Measurements from ENCODE around the gene RGL1. TPM values are rescaled to one million over a fixed set of nuclear protein-coding genes. Genes with fewer than 3 reads are reported as not detected.

RGL1 gene
- total RNA-seq, 1 experiment from 2014 or later: 0.92 TPM

DNA sequence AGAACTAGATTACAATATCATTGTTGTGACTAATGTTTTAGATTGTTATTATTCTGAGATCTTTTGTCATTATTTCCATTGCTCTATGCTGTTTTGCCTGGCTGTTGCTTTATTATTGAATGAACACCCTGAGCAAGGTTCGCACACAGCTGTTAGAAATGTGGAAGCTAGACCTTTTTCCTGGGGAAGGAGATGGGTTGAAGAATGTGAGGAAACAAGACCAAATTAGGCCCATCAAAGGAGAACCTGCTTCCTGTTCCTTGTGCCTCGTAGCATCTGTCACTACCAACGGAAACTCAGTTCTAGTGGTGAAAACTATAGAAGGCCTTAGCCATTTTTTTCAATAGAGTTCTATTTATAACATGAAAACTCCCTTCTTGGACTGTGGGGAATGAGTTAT lies 68.7 kb downstream of the RGL1 start:
- TF ChIP-seq, protein P1, sequence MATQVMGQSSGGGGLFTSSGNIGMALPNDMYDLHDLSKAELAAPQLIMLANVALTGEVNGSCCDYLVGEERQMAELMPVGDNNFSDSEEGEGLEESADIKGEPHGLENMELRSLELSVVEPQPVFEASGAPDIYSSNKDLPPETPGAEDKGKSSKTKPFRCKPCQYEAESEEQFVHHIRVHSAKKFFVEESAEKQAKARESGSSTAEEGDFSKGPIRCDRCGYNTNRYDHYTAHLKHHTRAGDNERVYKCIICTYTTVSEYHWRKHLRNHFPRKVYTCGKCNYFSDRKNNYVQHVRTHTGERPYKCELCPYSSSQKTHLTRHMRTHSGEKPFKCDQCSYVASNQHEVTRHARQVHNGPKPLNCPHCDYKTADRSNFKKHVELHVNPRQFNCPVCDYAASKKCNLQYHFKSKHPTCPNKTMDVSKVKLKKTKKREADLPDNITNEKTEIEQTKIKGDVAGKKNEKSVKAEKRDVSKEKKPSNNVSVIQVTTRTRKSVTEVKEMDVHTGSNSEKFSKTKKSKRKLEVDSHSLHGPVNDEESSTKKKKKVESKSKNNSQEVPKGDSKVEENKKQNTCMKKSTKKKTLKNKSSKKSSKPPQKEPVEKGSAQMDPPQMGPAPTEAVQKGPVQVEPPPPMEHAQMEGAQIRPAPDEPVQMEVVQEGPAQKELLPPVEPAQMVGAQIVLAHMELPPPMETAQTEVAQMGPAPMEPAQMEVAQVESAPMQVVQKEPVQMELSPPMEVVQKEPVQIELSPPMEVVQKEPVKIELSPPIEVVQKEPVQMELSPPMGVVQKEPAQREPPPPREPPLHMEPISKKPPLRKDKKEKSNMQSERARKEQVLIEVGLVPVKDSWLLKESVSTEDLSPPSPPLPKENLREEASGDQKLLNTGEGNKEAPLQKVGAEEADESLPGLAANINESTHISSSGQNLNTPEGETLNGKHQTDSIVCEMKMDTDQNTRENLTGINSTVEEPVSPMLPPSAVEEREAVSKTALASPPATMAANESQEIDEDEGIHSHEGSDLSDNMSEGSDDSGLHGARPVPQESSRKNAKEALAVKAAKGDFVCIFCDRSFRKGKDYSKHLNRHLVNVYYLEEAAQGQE (IDR thresholded peaks at IDR 0.05; ENCODE audit: insufficient read depth in 1 of 2, low read depth in 2 of 2, low read length in 1 of 2): no peak
- TF ChIP-seq POLR2AphosphoS5 (IDR thresholded peaks at IDR 0.05; ENCODE audit: low read depth, low read length): no peak
- no peak for TF ChIP-seq TCF7L2 (IDR thresholded peaks at IDR 0.05; ENCODE audit: low read depth, low read length)
- BruUV-seq (replicated peaks): no TSS peak
- CTCF ChIA-PET: no interaction called here

DNA sequence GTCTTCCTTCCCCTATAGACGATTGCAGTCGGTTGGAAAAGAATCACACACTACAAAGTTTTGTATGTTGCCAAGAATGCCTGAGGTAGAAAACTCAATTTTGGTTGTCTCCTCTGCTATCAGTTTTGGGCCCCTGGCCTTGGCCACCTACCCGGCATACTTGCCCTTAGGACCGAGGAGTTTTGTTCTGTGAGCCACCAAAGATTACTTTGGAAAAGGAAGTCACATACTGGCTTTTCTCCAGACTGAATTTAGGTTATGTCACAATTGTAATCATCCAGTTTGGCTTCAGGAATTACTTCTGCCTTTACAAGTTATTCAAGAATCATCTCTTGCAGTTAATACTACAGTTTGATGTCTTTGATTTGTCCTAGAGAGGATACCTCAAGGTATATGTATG lies 71.4 kb downstream of the RGL1 start:
- ChIA-PET POLR2A (no interaction called here), CTCF (no interaction called here)
- in situ Hi-C loops (cut with HindIII; ENCODE audit: low pct_unique_long_range_greater_than_20kb, low sequenced_read_pairs) (no loop called here), intact Hi-C loops (cut with micrococcal nuclease; ENCODE audit: unreplicated experiment) (no loop called here)
- ATAC-seq: no peak
- no peak for DNase-seq (ENCODE audit: low read depth, low spot score)
- Histone ChIP-seq H3K4me1 (ENCODE audit: control insufficient read depth, insufficient read depth, low read length) (no peaks in the 10 kb centered on the region; the same call in 1 of the 2 replicates), H3K9me3 (ENCODE audit: control insufficient read depth, insufficient read depth, low read depth, low read length) (no peaks in the 10 kb centered on the region), H3K4me3 (ENCODE audit: low read depth in 2 of 2, low read length in 2 of 2) (no peak overlapping the region), H3K27ac (ENCODE audit: low read length) (no peak overlapping the region), H3K27me3 (ENCODE audit: control insufficient read depth, insufficient read depth, low read length) (no peaks in the 10 kb centered on the region), H3K36me3 (ENCODE audit: control insufficient read depth, insufficient read depth, low read length) (no peaks in the 10 kb centered on the region)
- no peak for TF ChIP-seq POLR2AphosphoS5 (IDR thresholded peaks at IDR 0.05; ENCODE audit: low read depth, low read length)
- TF ChIP-seq, protein P2, sequence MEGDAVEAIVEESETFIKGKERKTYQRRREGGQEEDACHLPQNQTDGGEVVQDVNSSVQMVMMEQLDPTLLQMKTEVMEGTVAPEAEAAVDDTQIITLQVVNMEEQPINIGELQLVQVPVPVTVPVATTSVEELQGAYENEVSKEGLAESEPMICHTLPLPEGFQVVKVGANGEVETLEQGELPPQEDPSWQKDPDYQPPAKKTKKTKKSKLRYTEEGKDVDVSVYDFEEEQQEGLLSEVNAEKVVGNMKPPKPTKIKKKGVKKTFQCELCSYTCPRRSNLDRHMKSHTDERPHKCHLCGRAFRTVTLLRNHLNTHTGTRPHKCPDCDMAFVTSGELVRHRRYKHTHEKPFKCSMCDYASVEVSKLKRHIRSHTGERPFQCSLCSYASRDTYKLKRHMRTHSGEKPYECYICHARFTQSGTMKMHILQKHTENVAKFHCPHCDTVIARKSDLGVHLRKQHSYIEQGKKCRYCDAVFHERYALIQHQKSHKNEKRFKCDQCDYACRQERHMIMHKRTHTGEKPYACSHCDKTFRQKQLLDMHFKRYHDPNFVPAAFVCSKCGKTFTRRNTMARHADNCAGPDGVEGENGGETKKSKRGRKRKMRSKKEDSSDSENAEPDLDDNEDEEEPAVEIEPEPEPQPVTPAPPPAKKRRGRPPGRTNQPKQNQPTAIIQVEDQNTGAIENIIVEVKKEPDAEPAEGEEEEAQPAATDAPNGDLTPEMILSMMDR (IDR thresholded peaks at IDR 0.05): no peak
- TF ChIP-seq, protein P1 (IDR thresholded peaks at IDR 0.05; ENCODE audit: insufficient read depth in 1 of 2, low read depth in 2 of 2, low read length in 1 of 2): no peak
- TF ChIP-seq TCF7L2 (IDR thresholded peaks at IDR 0.05; ENCODE audit: low read depth, low read length): no peak
- TF ChIP-seq SIN3A (IDR thresholded peaks at IDR 0.05; ENCODE audit: borderline replicate concordance, insufficient read depth, low read depth, low read length): no peak
- BruUV-seq (replicated peaks): no TSS peak

More for the DNA sequence above, 68.7 kb downstream of the RGL1 start:
- H3K4me1 ChIP-seq (ENCODE audit: control insufficient read depth, insufficient read depth, low read length): peaks cover 3% of the 10 kb centered on the region; the same call in 1 of the 2 replicates
- in situ Hi-C loops (cut with HindIII; ENCODE audit: low pct_unique_long_range_greater_than_20kb, low sequenced_read_pairs) (no loop called here), intact Hi-C loops (cut with micrococcal nuclease; ENCODE audit: unreplicated experiment) (no loop called here)
- no peak overlapping the region for H3K4me3 ChIP-seq (ENCODE audit: low read depth in 2 of 2, low read length in 2 of 2)
- no peaks in the 10 kb centered on the region for H3K36me3 ChIP-seq (ENCODE audit: control insufficient read depth, insufficient read depth, low read length)
- ATAC-seq: no peak
- no peaks in the 10 kb centered on the region for H3K9me3 ChIP-seq (ENCODE audit: control insufficient read depth, insufficient read depth, low read depth, low read length)
- POLR2A ChIA-PET: no interaction called here
- H3K27me3 ChIP-seq (ENCODE audit: control insufficient read depth, insufficient read depth, low read length): no peaks in the 10 kb centered on the region
- DNase-seq (ENCODE audit: low read depth, low spot score): no peak
- no peak overlapping the region for H3K27ac ChIP-seq (ENCODE audit: low read length)
